ENCODE data around the gene C1orf198.

Gene C1orf198

DNA sequence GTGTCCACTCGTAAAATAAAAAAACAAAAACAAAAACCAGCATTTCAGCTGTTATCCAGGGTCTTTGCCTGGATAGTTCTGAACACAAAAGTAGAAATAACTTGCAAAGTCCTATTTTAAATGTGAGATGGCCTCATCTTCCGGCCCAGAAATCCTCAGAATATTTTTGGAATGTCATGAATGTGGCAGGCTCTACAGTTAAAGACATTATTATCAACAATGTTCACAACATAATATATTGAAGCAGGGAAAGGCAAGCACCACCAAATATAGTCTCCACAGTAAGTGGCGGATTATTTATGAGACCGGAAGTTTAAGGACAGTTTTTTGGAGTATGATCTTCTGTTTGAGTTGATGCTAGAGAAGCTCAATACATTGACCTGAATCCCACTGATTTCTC, 1.2 kb upstream of the C1orf198 start:
- H3K4me3 ChIP-seq (ENCODE audit: low read depth, low read length) = no peak overlapping the region
- DNase-seq (ENCODE audit: low read depth) = no peak
- TF ChIP-seq, protein P1, sequence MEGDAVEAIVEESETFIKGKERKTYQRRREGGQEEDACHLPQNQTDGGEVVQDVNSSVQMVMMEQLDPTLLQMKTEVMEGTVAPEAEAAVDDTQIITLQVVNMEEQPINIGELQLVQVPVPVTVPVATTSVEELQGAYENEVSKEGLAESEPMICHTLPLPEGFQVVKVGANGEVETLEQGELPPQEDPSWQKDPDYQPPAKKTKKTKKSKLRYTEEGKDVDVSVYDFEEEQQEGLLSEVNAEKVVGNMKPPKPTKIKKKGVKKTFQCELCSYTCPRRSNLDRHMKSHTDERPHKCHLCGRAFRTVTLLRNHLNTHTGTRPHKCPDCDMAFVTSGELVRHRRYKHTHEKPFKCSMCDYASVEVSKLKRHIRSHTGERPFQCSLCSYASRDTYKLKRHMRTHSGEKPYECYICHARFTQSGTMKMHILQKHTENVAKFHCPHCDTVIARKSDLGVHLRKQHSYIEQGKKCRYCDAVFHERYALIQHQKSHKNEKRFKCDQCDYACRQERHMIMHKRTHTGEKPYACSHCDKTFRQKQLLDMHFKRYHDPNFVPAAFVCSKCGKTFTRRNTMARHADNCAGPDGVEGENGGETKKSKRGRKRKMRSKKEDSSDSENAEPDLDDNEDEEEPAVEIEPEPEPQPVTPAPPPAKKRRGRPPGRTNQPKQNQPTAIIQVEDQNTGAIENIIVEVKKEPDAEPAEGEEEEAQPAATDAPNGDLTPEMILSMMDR (IDR thresholded peaks at IDR 0.05; ENCODE audit: low read depth, low read length, missing control alignments) = no peak

DNA sequence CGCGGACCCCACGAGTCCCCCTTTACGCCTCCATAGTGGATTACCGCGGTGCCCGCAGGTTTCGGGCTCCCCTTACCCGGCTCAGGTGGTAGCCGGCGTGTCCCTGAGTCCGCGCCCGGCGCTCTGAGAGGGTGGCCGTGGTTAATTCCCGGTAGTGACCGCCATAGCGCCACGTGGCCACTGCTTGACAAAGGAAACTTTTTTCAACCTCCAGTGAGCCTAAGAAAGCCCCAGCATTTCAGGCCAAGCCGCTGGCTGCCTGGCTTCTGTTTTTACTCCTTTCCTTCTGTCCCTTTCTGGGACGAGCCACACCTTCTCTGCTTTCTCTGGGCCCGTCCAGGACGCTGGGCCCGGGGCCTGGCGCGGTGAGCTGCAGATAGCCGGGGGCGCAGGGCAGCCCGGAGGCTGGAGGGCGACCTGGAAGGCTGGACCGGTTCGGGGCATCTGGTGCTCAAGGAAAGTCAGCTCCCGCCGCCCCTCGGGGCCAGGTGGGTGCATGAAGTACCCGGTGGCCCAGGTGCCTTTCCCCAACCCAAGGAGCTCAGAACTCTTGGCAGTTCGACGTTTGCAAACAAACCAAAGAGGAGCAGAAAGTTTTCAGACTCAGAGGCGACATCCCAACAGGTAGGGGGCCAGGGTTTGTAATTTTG, 540 bp upstream of the C1orf198 start:
- no peak for DNase-seq (ENCODE audit: low read depth)
- H3K4me3 ChIP-seq (ENCODE audit: low read depth, low read length) = peak overlapping the region; percentile 60
- TF ChIP-seq, protein P1 (IDR thresholded peaks at IDR 0.05; ENCODE audit: low read depth, low read length, missing control alignments) = no peak

DNA sequence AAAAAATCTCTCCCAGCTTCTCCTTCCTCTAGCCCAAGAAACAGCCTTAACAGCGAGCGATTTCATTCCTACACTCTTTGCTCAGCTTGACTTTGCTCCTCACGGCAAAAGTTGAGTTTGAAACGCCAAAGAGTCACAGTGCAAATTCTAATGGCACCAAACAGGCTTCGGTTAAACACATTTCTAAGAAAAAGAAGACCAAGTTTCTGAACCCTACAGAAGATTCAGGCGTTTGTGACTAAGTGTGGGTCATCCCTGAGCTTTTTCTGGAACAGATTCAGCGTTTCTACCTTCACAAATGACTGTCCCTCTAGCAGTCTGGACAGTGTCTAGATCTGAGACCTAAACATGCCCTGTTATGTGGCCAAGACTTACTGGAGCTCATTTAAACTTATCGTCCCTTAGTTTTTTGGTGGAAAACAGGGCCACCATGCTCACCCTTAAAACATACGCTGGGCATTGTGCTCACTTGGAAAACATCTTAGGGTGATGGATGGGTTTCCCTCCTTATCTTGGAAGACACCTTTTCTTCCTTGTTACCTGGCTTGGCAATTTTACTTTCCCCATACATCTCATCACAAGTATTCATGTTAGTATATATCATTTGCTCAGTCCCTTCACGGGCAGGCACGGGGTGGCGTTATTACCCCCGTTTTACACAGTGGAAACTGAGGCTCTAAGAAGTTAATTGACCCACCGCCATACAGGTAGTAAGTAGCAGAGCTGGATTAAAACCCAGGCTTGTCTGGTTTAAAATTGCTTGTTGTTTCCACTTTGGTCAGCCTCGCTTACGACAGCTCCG, 1.0 kb downstream of the C1orf198 start:
- TF ChIP-seq, protein P1 (IDR thresholded peaks at IDR 0.05; ENCODE audit: low read depth, low read length, missing control alignments) = no peak
- peak overlapping the region; percentile 87 for H3K4me3 ChIP-seq (ENCODE audit: low read depth, low read length)
- DNase-seq (ENCODE audit: low read depth) = no peak

DNA sequence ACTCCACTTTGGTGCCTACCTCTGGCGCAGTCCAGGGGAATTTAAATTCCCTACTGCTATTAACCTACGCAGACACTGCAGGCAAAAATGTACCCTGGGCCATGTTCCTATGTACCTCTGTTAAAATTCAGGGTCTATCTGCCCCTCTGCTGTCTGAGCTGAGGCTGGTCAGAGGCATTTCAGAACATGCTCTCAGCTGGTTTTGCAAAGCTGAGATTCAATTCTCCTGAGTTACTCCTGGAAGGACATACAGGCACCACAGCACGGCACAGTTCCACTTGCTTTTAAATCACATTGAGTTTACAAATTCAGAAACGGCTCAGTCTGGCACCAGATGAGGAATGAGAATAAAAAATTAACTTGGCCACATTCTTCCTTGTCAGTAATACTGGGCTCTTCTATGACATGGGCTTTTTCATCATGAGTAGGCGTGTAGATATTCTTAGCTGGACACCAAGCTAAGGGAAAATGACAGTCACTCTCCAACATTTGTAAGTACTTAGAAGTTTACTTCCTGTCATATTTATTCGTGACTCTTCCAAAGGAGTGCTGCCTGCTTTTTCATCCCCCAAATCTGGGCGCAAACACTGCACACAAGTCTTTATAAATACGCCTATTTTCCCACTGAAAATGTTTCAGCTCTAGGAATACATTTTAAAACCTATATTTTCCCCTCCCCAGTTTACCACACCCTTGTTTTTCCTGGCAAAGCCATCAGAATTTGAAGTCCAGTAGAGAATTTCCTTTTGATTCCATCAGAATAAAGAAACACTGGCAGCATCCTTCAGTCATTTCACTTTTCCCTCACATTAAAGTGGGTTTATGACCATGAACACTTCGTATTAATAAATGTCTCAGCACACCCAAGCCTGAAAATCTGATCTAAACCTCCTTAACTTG, 1.9 kb downstream of the C1orf198 start:
- no peak overlapping the region for H3K4me3 ChIP-seq (ENCODE audit: low read depth, low read length)
- no peak for DNase-seq (ENCODE audit: low read depth)
- TF ChIP-seq, protein P1 (IDR thresholded peaks at IDR 0.05; ENCODE audit: low read depth, low read length, missing control alignments) = no peak

DNA sequence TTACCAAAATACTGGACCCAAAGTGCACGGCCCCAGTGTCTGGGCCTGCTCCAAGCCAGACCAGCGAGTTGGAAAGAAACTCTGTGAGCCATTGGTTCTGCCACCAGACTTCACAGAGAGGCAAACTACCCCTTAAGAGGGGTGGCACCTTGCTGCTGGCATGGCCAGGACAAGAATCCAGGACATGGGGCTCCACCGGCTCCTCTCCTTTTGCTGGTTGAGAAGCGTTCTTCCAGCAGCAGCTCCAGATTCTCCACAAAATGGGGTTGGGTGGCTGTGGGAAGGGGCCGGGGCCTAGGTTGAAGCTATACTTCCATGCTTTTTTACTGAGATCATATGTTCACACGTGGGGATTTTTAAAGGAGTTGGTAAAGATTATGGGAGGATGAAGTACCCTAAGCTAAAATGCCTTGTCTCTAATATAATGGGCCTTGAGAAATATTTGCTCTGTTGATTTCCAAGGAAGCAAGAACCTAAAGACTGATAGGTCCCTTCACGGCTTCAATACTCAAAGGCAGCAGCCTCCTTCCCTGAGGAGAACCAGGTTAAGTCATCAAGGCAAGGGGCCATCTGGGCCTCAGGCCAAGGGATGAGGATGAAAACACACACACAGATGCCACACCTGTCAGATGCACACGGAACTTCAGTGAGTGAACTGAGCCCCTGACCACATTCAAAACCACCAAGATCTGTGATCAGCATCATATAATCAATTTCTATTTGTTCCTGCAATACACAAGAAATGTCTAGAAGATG, 3.1 kb downstream of the C1orf198 start:
- DNase-seq (ENCODE audit: low read depth) = no peak
- no peak overlapping the region for H3K4me3 ChIP-seq (ENCODE audit: low read depth, low read length)
- TF ChIP-seq, protein P1 (IDR thresholded peaks at IDR 0.05; ENCODE audit: low read depth, low read length, missing control alignments) = no peak

DNA sequence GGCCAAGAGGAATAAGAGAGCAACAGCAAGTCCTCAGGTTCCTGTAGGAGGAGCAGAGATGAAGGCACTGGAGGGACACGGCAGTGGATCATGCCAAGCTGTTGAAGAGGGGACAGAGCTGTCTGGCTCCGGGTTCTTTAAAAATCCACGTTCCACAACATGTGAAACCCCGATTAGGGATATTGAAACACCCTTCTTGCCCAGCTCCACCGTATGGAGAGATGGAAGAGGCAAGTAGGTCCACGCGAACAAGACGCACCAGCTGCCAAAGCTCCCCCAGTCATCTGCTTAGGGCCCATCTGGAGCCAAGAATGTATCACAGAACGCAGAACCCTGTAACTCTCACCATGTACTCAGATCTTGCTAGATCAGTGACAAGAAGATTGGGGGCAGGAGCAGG, 3.9 kb downstream of the C1orf198 start:
- TF ChIP-seq, protein P1 (IDR thresholded peaks at IDR 0.05; ENCODE audit: low read depth, low read length, missing control alignments) = no peak
- H3K4me3 ChIP-seq (ENCODE audit: low read depth, low read length) = no peak overlapping the region

More for the DNA sequence above, 3.9 kb downstream of the C1orf198 start:
- DNase-seq (ENCODE audit: low read depth) = no peak

Data from GM12864 (cell line).